ENCODE data around the gene RCHY1.

DNA sequence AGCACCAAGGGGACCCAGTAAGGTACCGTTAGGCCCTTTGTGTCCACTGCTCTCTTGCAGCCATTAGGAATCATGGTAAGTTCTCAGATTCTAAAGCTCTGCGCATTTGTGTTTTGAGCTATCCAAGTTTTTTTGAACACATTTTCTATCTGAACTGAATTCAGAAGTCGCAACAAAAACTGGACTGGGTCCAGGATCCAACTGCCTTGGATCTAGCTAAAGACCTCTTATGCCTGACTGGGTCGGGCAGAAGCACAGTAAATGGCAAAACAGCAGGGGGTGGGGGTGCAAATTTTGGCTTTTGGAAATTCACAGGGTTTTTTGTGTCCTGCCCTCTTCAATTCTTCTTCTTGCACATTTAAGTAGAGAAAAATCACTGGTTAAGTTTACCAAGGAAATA is 30.0 kb downstream of the RCHY1 start:
- TF ChIP-seq, protein P1, sequence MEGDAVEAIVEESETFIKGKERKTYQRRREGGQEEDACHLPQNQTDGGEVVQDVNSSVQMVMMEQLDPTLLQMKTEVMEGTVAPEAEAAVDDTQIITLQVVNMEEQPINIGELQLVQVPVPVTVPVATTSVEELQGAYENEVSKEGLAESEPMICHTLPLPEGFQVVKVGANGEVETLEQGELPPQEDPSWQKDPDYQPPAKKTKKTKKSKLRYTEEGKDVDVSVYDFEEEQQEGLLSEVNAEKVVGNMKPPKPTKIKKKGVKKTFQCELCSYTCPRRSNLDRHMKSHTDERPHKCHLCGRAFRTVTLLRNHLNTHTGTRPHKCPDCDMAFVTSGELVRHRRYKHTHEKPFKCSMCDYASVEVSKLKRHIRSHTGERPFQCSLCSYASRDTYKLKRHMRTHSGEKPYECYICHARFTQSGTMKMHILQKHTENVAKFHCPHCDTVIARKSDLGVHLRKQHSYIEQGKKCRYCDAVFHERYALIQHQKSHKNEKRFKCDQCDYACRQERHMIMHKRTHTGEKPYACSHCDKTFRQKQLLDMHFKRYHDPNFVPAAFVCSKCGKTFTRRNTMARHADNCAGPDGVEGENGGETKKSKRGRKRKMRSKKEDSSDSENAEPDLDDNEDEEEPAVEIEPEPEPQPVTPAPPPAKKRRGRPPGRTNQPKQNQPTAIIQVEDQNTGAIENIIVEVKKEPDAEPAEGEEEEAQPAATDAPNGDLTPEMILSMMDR (conservative IDR thresholded peaks at IDR 0.05; ENCODE audit: low read depth in 2 of 2) = no peak
- TF ChIP-seq JUNB (IDR thresholded peaks at IDR 0.05; ENCODE audit: unreplicated experiment) = no peak
- no peak for TF ChIP-seq POLR2AphosphoS5 (IDR thresholded peaks at IDR 0.05; ENCODE audit: low read depth)
- TF ChIP-seq CREB1 (CRISPR knock-in tag; IDR thresholded peaks at IDR 0.05; ENCODE audit: low read depth) = no peak
- TF ChIP-seq EZH2 (IDR thresholded peaks at IDR 0.05; ENCODE audit: low read depth, unreplicated experiment) = no peak
- TF ChIP-seq, protein P2, sequence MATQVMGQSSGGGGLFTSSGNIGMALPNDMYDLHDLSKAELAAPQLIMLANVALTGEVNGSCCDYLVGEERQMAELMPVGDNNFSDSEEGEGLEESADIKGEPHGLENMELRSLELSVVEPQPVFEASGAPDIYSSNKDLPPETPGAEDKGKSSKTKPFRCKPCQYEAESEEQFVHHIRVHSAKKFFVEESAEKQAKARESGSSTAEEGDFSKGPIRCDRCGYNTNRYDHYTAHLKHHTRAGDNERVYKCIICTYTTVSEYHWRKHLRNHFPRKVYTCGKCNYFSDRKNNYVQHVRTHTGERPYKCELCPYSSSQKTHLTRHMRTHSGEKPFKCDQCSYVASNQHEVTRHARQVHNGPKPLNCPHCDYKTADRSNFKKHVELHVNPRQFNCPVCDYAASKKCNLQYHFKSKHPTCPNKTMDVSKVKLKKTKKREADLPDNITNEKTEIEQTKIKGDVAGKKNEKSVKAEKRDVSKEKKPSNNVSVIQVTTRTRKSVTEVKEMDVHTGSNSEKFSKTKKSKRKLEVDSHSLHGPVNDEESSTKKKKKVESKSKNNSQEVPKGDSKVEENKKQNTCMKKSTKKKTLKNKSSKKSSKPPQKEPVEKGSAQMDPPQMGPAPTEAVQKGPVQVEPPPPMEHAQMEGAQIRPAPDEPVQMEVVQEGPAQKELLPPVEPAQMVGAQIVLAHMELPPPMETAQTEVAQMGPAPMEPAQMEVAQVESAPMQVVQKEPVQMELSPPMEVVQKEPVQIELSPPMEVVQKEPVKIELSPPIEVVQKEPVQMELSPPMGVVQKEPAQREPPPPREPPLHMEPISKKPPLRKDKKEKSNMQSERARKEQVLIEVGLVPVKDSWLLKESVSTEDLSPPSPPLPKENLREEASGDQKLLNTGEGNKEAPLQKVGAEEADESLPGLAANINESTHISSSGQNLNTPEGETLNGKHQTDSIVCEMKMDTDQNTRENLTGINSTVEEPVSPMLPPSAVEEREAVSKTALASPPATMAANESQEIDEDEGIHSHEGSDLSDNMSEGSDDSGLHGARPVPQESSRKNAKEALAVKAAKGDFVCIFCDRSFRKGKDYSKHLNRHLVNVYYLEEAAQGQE (IDR thresholded peaks at IDR 0.05; ENCODE audit: unreplicated experiment) = no peak
